ENCODE results near the gene SLC35C1. TPM values are rescaled to one million over a fixed set of nuclear protein-coding genes. Genes with fewer than 3 reads are reported as not detected.

Gene SLC35C1
- total RNA-seq, 1 donor from 2014 or later: 19.5 TPM

- Mint-ChIP-seq H3K4me1 (ENCODE audit: unreplicated experiment) (no peaks in the 10 kb centered on the region), H3K4me3 (no peak overlapping the region), H3K9me3 (no peaks in the 10 kb centered on the region), H3K36me3 (no peaks in the 10 kb centered on the region), H3K27ac (no peak overlapping the region), H3K27me3 (peaks cover 12% of the 10 kb centered on the region)
- peak; percentile 16 for DNase-seq (ENCODE audit: extremely low spot score, unreplicated experiment)
- TF ChIP-seq CTCF (conservative IDR thresholded peaks at IDR 0.05): no peak
Measured at GRCh38 chr11:45791524-45791923, 13.4 kb upstream of the SLC35C1 start.

- Mint-ChIP-seq H3K27ac (no peak overlapping the region), H3K27me3 (peaks cover 10% of the 10 kb centered on the region), H3K36me3 (no peaks in the 10 kb centered on the region), H3K4me1 (ENCODE audit: unreplicated experiment) (no peaks in the 10 kb centered on the region), H3K4me3 (no peak overlapping the region), H3K9me3 (no peaks in the 10 kb centered on the region)
- DNase-seq (ENCODE audit: extremely low spot score, unreplicated experiment): peak; percentile 10
- no peak for TF ChIP-seq CTCF (conservative IDR thresholded peaks at IDR 0.05)
Measured at GRCh38 chr11:45794169-45794568, 10.8 kb upstream of the SLC35C1 start.

- peak; percentile 48 for DNase-seq (ENCODE audit: extremely low spot score, unreplicated experiment)
- TF ChIP-seq CTCF (conservative IDR thresholded peaks at IDR 0.05): no peak
- Mint-ChIP-seq H3K9me3 (no peaks in the 10 kb centered on the region), H3K4me3 (no peak overlapping the region), H3K36me3 (no peaks in the 10 kb centered on the region), H3K4me1 (ENCODE audit: unreplicated experiment) (no peaks in the 10 kb centered on the region), H3K27me3 (peaks cover 10% of the 10 kb centered on the region), H3K27ac (no peak overlapping the region)
Measured at GRCh38 chr11:45795379-45795778, 9.6 kb upstream of the SLC35C1 start.

- Mint-ChIP-seq H3K27ac (no peak overlapping the region), H3K4me1 (ENCODE audit: unreplicated experiment) (no peaks in the 10 kb centered on the region), H3K4me3 (no peak overlapping the region), H3K9me3 (no peaks in the 10 kb centered on the region), H3K36me3 (no peaks in the 10 kb centered on the region), H3K27me3 (peaks cover 12% of the 10 kb centered on the region)
- no peak for TF ChIP-seq CTCF (conservative IDR thresholded peaks at IDR 0.05)
- peak; percentile 43 for DNase-seq (ENCODE audit: extremely low spot score, unreplicated experiment)
Measured at GRCh38 chr11:45796461-45796861, 8.5 kb upstream of the SLC35C1 start.

- no peaks in the 10 kb centered on the region for H3K36me3 Mint-ChIP-seq
- no peak overlapping the region for H3K4me3 Mint-ChIP-seq
- no peak for TF ChIP-seq CTCF (conservative IDR thresholded peaks at IDR 0.05)
- peak; percentile 37 for DNase-seq (ENCODE audit: extremely low spot score, unreplicated experiment)
- H3K27me3 Mint-ChIP-seq: peaks cover 26% of the 10 kb centered on the region
- H3K27ac Mint-ChIP-seq: no peak overlapping the region
- no peaks in the 10 kb centered on the region for H3K9me3 Mint-ChIP-seq
- no peaks in the 10 kb centered on the region for H3K4me1 Mint-ChIP-seq (ENCODE audit: unreplicated experiment)
Measured at GRCh38 chr11:45798793-45799441, 6.0 kb upstream of the SLC35C1 start.

All from type B pancreatic cell (in vitro differentiated cells).